GM18499 (cell line): Measurements from ENCODE around the gene GGA1.

Source experiments
- ATAC-seq: cut with Tn5 transposase; IDR thresholded peaks from one replicate; pipeline ENCODE4 v1.9.1; 2021; ENCODE audit warnings: moderate number of reproducible peaks; ENCODE audit not compliant: insufficient read depth, unreplicated experiment

GGA1 gene

DNA sequence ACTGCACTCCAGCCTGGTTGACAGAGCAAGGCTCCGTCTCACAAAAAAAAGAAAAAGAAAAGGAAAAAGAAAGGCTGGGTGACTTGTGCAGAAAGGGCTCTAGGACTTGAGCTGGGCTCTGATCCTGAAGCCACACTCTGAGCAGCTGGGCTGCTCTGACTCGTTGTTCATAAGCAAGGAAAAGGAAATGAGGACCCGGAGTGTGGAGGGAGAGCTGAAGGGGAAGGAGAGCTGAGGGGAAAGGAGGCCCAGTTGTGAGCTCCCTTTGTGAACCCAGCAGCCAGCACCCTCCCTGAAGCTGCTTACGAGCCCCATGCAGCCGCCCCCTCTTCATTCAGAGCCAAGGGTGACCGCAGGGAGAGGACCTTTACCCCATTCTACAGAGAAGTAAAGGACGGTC, 18.5 kb downstream of the GGA1 start:
- ATAC-seq, result no peak

DNA sequence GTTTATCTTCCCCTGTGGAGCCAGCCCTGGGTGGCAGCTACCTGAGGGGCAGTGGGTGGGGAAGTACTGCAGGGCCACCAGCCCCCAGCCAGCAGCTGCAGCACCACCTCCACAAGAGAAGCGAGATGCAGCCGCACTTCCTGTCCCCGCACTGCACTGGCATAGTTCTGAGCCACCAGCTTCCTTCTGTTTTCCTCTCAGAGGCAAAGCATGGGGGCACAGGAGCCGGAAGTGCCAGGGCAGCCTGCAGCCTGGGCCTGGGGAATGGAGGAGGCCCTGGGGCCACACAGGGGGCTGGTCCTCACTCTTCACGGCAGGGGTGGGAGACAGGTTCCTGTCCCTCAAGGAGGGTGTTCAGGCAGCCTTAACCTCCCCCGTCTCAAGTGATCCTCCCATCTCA, 18.9 kb downstream of the GGA1 start:
- ATAC-seq, result no peak

DNA sequence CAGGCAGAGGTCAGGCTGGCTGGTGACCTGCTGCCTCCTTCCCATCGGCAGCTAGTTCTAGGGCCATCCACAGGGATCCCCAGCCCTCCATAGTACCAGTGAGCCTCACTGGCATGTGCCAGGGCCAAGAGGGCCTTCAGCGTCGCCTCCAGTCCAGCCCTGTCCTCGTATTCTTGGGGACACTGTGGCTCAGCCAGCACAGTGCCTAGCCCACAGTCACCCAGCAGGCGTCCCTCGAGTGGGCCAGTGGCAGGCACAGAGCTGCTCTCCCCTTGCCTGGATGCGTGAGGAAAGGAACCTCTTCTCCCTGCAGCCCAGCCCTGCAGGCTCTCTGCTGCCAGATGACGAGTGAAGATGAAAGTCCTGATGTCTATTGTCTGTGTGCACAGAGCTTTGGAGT, 20.2 kb downstream of the GGA1 start:
- ATAC-seq, result no peak

DNA sequence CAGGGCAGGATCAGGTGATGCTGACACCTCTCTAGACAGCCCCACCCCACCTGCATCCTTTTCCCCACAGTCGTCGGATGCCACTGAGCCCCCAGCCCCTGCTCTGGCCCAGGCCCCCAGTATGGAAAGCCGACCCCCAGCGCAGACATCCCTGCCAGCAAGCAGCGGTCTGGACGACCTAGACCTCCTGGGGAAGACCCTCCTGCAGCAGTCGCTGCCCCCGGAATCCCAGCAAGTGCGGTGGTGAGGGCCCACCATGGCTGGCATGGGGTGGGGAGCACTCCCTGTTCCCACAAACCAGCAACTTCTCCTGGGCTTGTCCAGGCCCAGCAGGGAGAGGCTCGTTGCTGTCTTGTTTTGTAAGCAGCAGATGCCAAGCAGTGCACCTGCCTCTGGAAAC, 21.3 kb downstream of the GGA1 start:
- ATAC-seq, result no peak

DNA sequence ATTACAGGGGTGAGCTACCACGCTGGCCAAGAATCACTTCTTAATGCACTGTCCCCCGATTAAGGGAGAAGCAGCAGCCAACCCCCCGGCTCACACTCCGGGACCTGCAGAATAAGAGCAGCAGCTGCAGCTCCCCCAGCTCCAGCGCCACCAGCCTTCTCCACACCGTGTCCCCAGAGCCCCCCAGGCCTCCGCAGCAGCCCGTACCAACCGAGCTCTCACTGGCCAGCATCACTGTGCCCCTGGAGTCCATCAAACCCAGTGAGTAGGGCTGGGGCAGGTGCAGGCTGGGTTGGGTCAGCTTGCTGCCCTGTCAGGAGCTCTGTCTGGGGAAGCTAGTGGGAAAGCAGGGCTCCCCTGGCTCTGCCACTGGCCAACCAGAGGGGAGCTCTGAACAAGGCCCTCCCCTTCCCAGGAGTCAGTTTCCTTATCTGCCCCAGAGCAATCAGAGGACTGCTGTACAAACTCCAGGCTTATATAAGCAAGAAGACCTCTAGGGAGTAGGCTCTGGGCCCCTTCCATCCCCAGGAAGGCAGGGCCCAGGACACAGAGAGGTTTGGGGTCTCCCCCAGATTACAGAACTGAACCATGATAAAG, 22.3 kb downstream of the GGA1 start:
- no peak for ATAC-seq

DNA sequence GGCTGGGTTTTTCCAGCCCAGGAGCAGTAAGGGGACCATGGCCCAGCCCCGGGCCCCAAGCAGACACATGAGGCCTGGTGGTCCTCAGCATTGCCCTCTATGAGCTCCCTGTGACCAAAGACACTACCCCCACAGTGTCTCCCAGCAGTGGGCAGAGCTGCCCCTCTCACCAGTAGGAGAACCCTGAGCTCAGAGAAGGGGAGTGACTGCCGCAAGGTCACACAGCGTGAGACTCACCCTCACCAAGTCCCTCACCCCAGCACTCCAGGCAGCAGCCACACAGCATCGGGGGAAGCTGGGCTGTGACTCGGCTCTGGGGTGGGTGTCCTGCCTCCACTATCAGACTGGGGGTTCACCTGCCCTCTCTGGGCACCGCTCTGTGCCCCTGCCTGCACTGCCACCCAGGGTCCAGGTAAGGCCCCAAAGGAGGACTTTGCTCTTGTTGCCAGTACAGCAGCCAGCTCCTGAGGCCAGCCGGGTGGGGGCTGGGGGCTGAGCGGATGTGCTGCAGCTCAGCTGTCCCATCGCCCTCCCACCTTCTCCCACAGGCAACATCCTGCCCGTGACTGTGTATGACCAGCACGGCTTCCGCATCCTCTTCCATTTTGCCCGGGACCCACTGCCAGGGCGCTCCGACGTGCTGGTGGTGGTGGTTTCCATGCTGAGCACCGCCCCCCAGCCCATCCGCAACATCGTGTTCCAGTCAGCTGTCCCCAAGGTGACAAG, 23.0 kb downstream of the GGA1 start:
- ATAC-seq, result no peak

DNA sequence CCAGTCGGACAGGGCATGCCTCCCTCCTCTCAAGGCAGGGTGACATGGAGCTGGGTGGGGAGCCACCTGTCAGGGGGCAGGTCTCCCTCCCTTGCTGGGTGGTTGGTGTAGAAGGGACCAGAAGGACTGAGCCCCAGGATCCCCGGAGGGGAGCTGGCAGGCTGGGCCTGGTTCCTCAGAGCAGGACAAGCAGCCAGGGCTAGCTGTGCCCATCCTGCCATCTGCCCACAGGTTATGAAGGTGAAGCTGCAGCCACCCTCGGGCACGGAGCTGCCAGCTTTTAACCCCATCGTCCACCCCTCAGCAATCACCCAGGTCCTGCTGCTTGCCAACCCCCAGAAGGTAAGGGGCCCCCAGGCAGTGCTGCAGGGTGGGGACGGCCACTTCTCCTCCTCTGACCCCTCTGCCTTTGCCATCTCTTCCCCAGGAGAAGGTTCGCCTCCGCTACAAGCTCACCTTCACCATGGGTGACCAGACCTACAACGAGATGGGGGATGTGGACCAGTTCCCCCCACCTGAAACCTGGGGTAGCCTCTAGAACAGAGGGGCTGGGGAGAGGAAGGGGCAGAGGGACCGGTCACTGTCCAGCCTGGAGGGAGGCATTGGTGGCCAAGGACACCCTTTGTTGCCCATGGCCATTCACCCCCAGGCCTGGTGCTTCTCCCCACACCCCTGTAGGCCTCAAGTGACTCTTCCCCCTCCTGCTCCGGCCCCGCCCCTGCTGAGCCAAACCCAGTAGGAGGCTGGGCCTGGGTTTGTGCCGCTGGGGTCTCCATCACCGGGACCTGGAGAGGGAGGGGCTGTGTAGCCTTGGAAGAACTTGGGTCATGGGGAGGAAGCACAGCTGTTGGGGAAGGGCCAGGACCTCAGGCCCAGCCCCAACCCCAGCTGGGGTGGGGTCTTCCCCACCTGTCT, 23.8 kb downstream of the GGA1 start:
- ATAC-seq, result no peak

DNA sequence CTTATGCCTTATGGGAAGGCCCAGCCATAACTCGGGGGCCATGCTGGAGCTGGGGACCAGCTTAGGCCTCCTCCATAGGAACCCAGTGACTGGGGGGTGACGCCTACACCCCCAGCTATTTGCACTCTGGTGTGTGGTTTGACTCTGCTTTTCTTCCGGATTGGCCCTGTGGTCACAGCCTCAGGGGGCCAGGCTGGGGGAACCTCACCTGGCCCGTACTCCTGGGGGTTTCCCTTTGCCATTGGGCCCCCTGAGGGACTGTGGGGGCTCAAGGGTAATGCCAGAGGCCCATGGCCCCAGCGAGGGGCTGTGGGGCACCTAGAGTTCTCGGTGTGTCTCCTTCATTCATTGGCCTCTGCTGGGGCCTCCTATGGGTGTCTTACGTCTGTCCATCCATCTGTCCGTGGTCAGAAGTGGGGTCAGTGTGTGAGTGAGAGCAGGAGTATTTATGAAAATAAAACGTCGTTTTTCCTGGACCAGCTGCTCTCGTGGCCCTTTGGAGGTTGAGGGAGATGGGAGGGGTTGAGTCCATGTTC, 24.5 kb downstream of the GGA1 start:
- no peak for ATAC-seq

DNA sequence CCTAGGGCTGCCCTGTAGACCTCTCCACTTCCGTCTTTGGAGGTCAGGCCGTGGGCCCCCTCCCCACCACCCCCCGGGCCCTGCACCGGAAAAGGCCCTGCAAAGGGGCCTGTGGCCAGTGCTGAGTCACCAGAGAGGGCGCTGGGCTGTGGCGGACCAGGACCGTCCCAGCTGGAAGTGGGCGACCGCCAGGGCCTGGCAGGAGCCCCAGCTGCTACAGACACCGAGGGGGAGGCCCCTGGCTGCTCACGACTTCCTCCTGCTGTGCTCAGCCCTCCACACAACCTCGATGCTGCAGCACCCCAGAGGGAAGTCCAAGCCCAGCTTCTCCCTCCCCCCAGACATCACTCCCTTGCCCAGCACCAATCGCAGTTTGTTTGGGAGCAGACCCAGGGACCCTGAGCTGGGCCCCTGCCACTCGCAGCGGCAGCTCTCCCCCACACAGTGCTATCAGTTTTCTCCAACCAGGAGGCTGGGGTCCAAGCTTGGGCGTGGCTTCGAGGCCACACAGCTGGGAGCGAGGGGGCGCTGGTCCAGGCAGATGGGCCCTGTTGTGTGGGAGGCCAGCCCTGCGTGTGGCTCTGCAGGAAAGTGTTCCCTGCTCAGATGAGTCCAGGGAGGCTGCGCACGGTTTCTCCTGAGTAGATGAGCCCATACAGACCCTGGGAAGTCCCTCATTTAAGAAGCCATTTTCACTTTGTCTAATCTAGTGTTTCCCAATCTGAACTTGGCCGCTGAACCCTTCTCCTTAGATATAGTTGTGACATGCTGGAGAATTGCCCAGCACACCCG, 25.2 kb downstream of the GGA1 start:
- ATAC-seq, result no peak

DNA sequence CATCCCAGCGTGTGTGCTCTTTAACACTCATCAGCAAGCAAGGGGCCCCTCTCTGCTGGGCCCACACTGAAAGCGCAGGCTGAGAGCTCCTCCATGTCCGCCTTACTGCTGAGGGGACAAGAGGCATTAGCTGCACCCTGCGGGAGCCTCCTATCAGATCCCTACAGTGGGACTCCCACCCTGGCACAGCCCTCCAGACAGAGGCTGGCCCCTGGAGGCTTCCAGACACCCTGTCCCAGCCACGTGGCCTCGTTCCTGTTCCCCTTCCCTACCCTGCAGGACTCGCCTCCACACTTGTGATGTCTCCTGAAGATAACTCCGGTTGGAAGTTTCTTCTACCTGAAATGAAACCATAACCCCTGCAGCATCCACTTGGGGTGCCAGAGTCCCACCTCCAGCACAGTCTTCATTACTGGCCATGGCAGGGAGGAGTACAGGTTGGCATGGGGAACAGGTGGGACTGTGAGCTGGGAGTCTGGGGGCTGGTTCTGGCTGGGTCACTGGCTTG, 25.8 kb downstream of the GGA1 start:
- ATAC-seq, result no peak

DNA sequence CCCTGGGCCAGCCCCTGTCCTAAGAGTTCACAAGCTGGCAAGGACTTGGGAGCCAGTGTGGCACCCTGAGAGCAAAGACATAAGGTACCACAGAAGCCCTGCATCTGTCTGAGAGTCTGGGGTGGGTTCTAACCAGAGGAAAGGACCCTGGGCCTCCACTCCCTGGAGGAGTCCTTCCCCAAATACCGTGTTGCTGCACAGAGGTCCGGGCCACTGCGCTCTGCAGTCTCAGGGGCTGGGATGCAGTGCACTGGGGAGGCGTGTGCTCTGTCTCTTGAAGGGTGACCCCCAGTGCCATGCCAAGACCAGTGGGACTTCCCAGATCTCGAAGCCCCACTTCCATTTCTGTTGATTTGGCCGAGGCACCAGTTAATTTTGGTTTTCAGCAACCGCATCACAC, 26.5 kb downstream of the GGA1 start:
- ATAC-seq, result no peak

DNA sequence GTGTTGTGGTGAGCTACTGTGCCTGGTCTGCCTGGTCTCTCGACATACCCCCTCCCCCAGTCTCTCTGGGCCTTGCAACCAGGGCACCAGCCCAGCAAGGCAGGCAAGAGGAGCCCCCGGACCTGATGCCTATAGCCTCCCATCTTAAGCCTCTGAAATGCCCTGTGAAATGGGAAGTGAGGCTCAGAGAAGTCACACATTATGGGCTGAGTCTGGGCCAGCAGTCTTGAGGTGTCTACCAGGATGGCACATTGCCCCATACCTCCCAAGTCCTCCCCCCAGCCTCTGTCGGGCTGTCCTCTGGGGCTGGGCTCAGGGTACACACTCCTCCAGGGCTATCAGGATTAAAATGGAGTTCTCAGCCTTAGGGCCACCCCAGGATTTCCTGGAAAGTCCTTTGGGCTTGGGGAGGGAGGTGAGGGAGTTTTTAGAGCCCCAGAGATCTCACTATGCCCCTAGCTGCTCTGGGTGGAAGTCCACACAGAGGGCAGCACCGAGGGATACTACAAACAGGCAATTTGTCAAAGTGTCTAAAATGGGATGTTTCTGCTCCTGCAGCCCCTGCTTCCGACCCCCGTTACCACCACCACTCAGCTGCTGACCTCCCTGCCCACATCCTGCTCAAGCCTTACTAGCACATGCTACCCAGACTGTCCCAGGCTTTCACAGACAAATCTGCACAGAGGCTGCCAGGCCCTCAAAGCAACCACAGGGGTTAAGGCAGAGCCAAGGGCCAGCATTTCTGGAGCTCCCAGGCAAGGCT, 27.7 kb downstream of the GGA1 start:
- ATAC-seq, result no peak

DNA sequence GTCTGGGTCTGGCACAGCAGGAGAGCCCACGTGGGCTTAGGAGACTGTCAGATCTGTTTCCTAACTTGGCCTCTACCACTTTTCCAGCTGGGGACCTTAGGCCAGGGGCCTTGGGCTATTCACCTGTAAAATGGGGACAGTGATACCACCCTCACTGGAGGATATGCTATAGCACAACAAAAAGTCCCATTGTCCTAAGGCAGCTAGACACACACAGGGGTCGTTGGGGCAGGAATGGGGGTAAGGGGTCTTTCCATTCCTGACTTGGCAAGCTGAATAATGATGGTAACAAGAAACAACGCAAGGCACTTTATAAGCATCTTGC, 28.3 kb downstream of the GGA1 start:
- no peak for ATAC-seq

DNA sequence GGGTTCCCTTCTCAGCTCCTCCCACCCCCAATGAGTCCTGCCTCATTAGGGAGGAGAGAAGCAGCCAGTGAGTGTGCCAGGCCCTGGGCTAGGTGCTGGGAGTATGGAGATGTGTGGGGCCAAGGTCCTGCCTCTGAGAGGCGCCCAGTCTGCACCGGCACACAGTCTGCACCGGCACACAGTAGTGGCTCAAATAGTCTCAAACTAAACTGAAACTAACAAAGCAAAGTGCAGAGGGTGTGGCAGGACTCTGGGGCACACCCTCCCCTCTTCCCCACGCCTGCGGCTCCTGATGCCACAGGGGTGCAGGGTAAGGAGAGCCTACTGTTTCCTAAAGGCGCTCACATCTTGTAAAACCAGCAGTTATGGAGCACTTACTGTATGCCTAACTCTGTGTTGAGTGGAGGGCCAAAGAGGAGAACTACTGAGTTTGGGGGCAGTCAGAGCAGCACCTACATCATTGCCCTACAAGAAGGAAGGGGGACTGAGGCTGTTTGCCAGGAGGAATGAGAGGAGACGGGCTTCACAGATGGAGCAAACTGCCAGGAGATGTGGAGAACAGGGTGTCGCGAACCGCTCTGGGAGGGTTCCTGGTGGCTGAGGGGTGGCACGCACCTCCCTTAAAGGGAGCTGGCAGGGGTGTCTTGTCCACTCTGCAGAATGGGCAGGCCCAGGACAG, 29.9 kb downstream of the GGA1 start:
- no peak for ATAC-seq

DNA sequence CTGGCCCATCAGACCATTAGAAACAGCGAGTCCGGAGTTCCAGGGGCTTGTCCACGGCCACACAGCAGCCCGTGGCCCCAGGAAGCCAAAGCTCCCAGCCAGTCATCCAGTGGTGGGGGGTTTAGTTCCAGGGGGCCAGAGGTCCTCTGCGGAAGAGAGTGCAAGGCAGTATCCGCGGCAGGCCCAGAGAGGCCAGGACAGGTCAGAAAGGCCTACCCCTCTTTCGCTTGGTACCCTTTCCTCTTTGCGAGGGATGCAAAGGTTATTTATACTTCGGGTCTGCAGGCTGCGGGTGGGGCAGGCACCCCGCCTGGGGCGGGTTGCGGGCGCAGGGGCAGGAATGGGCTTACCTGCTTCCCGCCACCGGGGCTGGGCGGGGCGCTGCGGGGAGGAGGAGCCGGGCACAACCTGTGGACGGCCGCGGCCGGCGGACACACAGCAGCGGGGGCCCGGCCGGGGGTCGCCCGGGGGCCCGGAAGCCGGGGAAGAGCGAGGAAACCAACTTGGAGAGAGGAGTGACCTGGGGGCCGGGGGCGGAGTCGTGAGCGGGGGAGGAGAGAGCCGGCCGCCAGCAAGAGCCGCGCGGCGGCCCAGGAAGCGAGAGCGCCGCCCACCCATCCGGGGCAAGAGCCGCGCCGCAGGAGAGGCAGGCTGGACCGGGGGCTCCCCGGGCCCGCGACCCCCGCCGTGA, 30.6 kb downstream of the GGA1 start, which contains the start of gene SH3BP1:
TSS of gene SH3BP1 (plus strand) at position 600 of the 691 bp plus-strand sequence. CDS start 119 bp downstream, outside the sequence.
- ATAC-seq, result no peak

DNA sequence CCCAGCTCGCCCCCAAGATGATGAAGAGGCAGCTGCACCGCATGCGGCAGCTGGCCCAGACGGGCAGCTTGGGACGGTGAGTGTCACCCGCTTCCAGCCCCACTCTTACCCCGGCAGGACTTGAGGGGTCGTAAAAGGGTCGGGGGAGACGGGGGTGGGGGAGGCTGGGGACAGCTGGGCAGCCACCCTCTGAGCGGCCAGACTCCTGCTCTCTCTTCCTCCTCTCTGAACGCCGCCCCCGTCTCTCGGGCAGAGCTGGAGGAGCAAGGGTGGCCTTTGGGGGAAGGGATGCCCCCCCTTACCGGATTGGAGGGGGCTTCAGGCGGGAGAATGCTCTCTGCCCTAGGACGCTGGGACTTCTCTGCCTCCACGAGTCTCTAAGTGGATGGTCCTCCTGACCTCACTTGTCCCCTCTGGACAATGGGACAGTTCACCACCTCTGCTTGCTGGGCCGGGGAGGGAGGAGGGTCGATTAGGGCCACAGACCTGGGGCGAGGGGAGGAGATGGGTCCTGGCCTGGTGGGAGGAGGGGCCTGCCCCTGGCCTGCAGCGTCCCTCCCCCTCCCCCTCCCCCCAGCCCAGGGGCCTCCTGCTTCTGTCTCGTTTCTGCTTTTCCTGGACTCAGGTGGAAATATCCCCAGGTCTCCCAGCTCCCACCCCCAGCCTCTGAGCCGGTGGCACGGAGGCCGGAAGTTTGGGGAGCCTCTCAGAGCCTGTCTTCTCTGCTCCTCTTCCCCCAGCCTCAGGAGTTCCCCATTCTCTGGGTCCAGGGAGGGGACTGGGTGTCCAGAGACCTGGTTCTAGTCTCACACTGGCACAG, 31.3 kb downstream of the GGA1 start:
- ATAC-seq, result no peak
